ENCODE measurements around the gene ENOX2.

- TF ChIP-seq CTCF (IDR thresholded peaks at IDR 0.05) (no peak), POLR2A (IDR thresholded peaks at IDR 0.05) (no peak)
Observed at GRCh38 chrX:130688360-130688759, 214.6 kb downstream of the ENOX2 start.

Measured in testis (tissue), 2 donors.